ENCODE measurements around the gene OSBPL9. TPM values are rescaled to one million over a fixed set of nuclear protein-coding genes. Genes with fewer than 3 reads are reported as not detected.

The OSBPL9 gene
- total and polyA plus RNA-seq, 10 of the 15 experiments (the other 5 are each of a cell fraction or from before 2014, with no cell fraction given) = 25.9 to 156 (median 108) TPM

DNA sequence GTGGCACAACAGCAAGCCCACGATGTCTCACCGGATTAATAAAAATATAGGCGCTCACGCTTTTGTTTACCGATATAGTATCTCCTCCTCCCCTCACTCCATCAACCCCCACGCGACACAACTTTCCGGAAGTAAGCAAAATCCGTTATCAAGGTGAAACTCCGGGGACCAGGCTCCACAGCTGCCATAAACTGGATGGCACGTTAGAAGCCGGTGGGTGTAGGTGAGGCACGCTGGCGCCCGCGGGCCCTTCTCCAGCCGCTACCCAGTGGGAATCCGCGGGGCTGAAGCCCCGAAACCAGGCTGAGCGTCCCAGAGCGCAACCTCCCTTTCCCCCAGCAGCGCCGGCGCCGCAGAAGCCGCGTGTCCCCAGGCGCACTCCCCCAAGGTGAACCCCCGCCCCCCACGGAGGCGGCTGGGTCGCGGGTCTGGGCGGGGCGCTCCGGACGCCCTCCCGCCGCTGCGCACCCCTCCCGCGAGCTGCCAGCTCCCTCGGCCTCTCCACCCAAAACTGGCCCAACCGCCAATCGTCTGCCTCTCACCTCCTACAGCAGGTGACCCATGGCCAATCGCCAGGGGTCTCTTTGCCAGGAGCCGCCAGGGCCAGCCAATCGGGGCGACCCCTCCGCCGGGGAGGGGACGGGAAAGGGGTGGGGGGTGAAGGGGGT is 112.4 kb downstream of the OSBPL9 start (continued):
- TF ChIP-seq, protein P1, sequence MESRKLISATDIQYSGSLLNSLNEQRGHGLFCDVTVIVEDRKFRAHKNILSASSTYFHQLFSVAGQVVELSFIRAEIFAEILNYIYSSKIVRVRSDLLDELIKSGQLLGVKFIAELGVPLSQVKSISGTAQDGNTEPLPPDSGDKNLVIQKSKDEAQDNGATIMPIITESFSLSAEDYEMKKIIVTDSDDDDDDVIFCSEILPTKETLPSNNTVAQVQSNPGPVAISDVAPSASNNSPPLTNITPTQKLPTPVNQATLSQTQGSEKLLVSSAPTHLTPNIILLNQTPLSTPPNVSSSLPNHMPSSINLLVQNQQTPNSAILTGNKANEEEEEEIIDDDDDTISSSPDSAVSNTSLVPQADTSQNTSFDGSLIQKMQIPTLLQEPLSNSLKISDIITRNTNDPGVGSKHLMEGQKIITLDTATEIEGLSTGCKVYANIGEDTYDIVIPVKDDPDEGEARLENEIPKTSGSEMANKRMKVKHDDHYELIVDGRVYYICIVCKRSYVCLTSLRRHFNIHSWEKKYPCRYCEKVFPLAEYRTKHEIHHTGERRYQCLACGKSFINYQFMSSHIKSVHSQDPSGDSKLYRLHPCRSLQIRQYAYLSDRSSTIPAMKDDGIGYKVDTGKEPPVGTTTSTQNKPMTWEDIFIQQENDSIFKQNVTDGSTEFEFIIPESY (IDR thresholded peaks at IDR 0.05) = no peak
- 0 out of 2 replicates have a peak, but pooled peaks have one; percentile 33 for TF ChIP-seq TBL1XR1 (IDR thresholded peaks at IDR 0.05; ENCODE audit: low read depth, low read length)
- TF ChIP-seq DPF2 (IDR thresholded peaks at IDR 0.05) = peak; percentile 75
- TF ChIP-seq ETV6 (conservative IDR thresholded peaks at IDR 0.05 in 1 of 2, IDR thresholded peaks at IDR 0.05 in 1 of 2; ENCODE audit: borderline replicate concordance in 1 of 2, low read depth in 1 of 2) = 0 out of 4 replicates have a peak, but pooled peaks of 1 of the 2 experiments have one; percentile 16
- no peak for TF ChIP-seq NR2C2 (IDR thresholded peaks at IDR 0.05; ENCODE audit: borderline replicate concordance, control insufficient read depth, insufficient read length, low read depth)
- 0 out of 2 replicates have a peak, but pooled peaks have one; percentile 22 for TF ChIP-seq ZNF384 (IDR thresholded peaks at IDR 0.05; ENCODE audit: borderline replicate concordance, low read depth, low read length)
- TF ChIP-seq CREM (IDR thresholded peaks at IDR 0.05; ENCODE audit: low read depth) = peak; percentile 15; the same call in 1 of the 2 replicates
- TF ChIP-seq, protein P2, sequence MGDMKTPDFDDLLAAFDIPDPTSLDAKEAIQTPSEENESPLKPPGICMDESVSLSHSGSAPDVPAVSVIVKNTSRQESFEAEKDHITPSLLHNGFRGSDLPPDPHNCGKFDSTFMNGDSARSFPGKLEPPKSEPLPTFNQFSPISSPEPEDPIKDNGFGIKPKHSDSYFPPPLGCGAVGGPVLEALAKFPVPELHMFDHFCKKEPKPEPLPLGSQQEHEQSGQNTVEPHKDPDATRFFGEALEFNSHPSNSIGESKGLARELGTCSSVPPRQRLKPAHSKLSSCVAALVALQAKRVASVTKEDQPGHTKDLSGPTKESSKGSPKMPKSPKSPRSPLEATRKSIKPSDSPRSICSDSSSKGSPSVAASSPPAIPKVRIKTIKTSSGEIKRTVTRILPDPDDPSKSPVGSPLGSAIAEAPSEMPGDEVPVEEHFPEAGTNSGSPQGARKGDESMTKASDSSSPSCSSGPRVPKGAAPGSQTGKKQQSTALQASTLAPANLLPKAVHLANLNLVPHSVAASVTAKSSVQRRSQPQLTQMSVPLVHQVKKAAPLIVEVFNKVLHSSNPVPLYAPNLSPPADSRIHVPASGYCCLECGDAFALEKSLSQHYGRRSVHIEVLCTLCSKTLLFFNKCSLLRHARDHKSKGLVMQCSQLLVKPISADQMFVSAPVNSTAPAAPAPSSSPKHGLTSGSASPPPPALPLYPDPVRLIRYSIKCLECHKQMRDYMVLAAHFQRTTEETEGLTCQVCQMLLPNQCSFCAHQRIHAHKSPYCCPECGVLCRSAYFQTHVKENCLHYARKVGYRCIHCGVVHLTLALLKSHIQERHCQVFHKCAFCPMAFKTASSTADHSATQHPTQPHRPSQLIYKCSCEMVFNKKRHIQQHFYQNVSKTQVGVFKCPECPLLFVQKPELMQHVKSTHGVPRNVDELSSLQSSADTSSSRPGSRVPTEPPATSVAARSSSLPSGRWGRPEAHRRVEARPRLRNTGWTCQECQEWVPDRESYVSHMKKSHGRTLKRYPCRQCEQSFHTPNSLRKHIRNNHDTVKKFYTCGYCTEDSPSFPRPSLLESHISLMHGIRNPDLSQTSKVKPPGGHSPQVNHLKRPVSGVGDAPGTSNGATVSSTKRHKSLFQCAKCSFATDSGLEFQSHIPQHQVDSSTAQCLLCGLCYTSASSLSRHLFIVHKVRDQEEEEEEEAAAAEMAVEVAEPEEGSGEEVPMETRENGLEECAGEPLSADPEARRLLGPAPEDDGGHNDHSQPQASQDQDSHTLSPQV (IDR thresholded peaks at IDR 0.05) = no peak
- TF ChIP-seq JUNB (IDR thresholded peaks at IDR 0.05) = no peak
- no peak for TF ChIP-seq CBX3 (IDR thresholded peaks at IDR 0.05; ENCODE audit: borderline replicate concordance, low read depth)
- peak; percentile 91 for TF ChIP-seq POLR2AphosphoS2 (IDR thresholded peaks at IDR 0.05; ENCODE audit: low read depth, low read length)
- TF ChIP-seq BRCA1 (IDR thresholded peaks at IDR 0.05; ENCODE audit: low read depth, low read length) = no peak
- peak; percentile 89 for TF ChIP-seq BACH1 (IDR thresholded peaks at IDR 0.05; ENCODE audit: borderline replicate concordance)
- TF ChIP-seq TCF3 (IDR thresholded peaks at IDR 0.05; ENCODE audit: borderline replicate concordance, insufficient read depth, low read depth, low read length) = 0 out of 2 replicates have a peak, but pooled peaks have one; percentile 45
- TF ChIP-seq, protein P3, sequence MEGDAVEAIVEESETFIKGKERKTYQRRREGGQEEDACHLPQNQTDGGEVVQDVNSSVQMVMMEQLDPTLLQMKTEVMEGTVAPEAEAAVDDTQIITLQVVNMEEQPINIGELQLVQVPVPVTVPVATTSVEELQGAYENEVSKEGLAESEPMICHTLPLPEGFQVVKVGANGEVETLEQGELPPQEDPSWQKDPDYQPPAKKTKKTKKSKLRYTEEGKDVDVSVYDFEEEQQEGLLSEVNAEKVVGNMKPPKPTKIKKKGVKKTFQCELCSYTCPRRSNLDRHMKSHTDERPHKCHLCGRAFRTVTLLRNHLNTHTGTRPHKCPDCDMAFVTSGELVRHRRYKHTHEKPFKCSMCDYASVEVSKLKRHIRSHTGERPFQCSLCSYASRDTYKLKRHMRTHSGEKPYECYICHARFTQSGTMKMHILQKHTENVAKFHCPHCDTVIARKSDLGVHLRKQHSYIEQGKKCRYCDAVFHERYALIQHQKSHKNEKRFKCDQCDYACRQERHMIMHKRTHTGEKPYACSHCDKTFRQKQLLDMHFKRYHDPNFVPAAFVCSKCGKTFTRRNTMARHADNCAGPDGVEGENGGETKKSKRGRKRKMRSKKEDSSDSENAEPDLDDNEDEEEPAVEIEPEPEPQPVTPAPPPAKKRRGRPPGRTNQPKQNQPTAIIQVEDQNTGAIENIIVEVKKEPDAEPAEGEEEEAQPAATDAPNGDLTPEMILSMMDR (IDR thresholded peaks at IDR 0.05 in 2 of 3, conservative IDR thresholded peaks at IDR 0.05 in 1 of 3; ENCODE audit: control insufficient read depth in 2 of 3, extremely low read depth in 1 of 3, insufficient read depth in 1 of 3, low read depth in 3 of 3, low read length in 3 of 3) = no peak
- peak; percentile 88 for TF ChIP-seq PML (IDR thresholded peaks at IDR 0.05; ENCODE audit: low read length)
- TF ChIP-seq YY1 (IDR thresholded peaks at IDR 0.05; ENCODE audit: low read depth, low read length) = no peak; the same call in 1 of the 2 replicates
- TF ChIP-seq ZNF217 (IDR thresholded peaks at IDR 0.05) = 0 out of 2 replicates have a peak, but pooled peaks have one; percentile 50
- TF ChIP-seq, protein P4, sequence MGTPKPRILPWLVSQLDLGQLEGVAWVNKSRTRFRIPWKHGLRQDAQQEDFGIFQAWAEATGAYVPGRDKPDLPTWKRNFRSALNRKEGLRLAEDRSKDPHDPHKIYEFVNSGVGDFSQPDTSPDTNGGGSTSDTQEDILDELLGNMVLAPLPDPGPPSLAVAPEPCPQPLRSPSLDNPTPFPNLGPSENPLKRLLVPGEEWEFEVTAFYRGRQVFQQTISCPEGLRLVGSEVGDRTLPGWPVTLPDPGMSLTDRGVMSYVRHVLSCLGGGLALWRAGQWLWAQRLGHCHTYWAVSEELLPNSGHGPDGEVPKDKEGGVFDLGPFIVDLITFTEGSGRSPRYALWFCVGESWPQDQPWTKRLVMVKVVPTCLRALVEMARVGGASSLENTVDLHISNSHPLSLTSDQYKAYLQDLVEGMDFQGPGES (IDR thresholded peaks at IDR 0.05) = peak; percentile 68
- TF ChIP-seq EED (IDR thresholded peaks at IDR 0.05; ENCODE audit: low read depth) = peak; percentile 18; the same call in 1 of the 2 replicates
- peak; percentile 16; the same call in 1 of the 2 replicates for TF ChIP-seq RUNX3 (IDR thresholded peaks at IDR 0.05; ENCODE audit: low read length)
